ENCODE results near the gene KAT2A.

Gene KAT2A

GRCh38 chr17:42120770-42121769 is at the start of gene KAT2A:
Gene KAT2A, minus strand, starts transcription at chr17:42121367. Its CDS starts 63 bp downstream, at chr17:42121304.
- TF ChIP-seq TAF1 (IDR thresholded peaks at IDR 0.05; ENCODE audit: low read depth) (peak; percentile 66; the same call in 1 of the 2 replicates), YY1 (IDR thresholded peaks at IDR 0.05; ENCODE audit: low read depth) (peak; percentile 79; the same call in 1 of the 2 replicates), NFIC (IDR thresholded peaks at IDR 0.05) (no peak), RAD21 (IDR thresholded peaks at IDR 0.05; ENCODE audit: low read depth) (no peak), EGR1 (IDR thresholded peaks at IDR 0.05) (0 out of 2 replicates have a peak, but pooled peaks have one; percentile 18), TEAD4 (IDR thresholded peaks at IDR 0.05) (0 out of 2 replicates have a peak, but pooled peaks have one; percentile 10), FOXM1 (IDR thresholded peaks at IDR 0.05; ENCODE audit: borderline replicate concordance, low read depth) (no peak), MAX (IDR thresholded peaks at IDR 0.05) (peak; percentile 90)

GRCh38 chr17:42169351-42169750 is 48.2 kb upstream of the KAT2A start:
- TF ChIP-seq YY1 (IDR thresholded peaks at IDR 0.05; ENCODE audit: low read depth): no peak
- no peak for TF ChIP-seq USF1 (IDR thresholded peaks at IDR 0.05)
- TF ChIP-seq CREB1 (IDR thresholded peaks at IDR 0.05; ENCODE audit: low read depth): no peak
- TF ChIP-seq FOXM1 (IDR thresholded peaks at IDR 0.05; ENCODE audit: borderline replicate concordance, low read depth): no peak
- TF ChIP-seq ZBTB7A (IDR thresholded peaks at IDR 0.05; ENCODE audit: low read depth): no peak
- no peak for TF ChIP-seq CEBPB (IDR thresholded peaks at IDR 0.05)
- TF ChIP-seq TCF12 (IDR thresholded peaks at IDR 0.05; ENCODE audit: low read depth): no peak
- TF ChIP-seq REST (IDR thresholded peaks at IDR 0.05; ENCODE audit: low read depth): no peak
- no peak for TF ChIP-seq NFIC (IDR thresholded peaks at IDR 0.05)
- TF ChIP-seq TAF1 (IDR thresholded peaks at IDR 0.05; ENCODE audit: low read depth): no peak
- no peak for TF ChIP-seq EGR1 (IDR thresholded peaks at IDR 0.05)
- no peak for TF ChIP-seq RAD21 (IDR thresholded peaks at IDR 0.05; ENCODE audit: low read depth)
- no peak for TF ChIP-seq MAX (IDR thresholded peaks at IDR 0.05)
- no peak for TF ChIP-seq TEAD4 (IDR thresholded peaks at IDR 0.05)
- no peak for TF ChIP-seq EP300 (IDR thresholded peaks at IDR 0.05; ENCODE audit: borderline replicate concordance)

GRCh38 chr17:42167807-42168206 is 46.6 kb upstream of the KAT2A start:
- TF ChIP-seq ZBTB7A (IDR thresholded peaks at IDR 0.05; ENCODE audit: low read depth) (no peak), CREB1 (IDR thresholded peaks at IDR 0.05; ENCODE audit: low read depth) (no peak), CEBPB (IDR thresholded peaks at IDR 0.05) (no peak), EGR1 (IDR thresholded peaks at IDR 0.05) (no peak)

GRCh38 chr17:42166196-42166763 is 45.1 kb upstream of the KAT2A start:
- no peak for TF ChIP-seq TAF1 (IDR thresholded peaks at IDR 0.05; ENCODE audit: low read depth)
- TF ChIP-seq YY1 (IDR thresholded peaks at IDR 0.05; ENCODE audit: low read depth): no peak
- TF ChIP-seq RAD21 (IDR thresholded peaks at IDR 0.05; ENCODE audit: low read depth): no peak
- no peak for TF ChIP-seq FOXM1 (IDR thresholded peaks at IDR 0.05; ENCODE audit: borderline replicate concordance, low read depth)
- no peak for TF ChIP-seq EGR1 (IDR thresholded peaks at IDR 0.05)
- no peak for TF ChIP-seq USF1 (IDR thresholded peaks at IDR 0.05)
- no peak for TF ChIP-seq CEBPB (IDR thresholded peaks at IDR 0.05)
- no peak for TF ChIP-seq NFIC (IDR thresholded peaks at IDR 0.05)
- no peak for TF ChIP-seq REST (IDR thresholded peaks at IDR 0.05; ENCODE audit: low read depth)
- TF ChIP-seq EP300 (IDR thresholded peaks at IDR 0.05; ENCODE audit: borderline replicate concordance): no peak
- no peak for TF ChIP-seq CREB1 (IDR thresholded peaks at IDR 0.05; ENCODE audit: low read depth)
- no peak for TF ChIP-seq ZBTB7A (IDR thresholded peaks at IDR 0.05; ENCODE audit: low read depth)
- TF ChIP-seq TEAD4 (IDR thresholded peaks at IDR 0.05): no peak
- TF ChIP-seq MAX (IDR thresholded peaks at IDR 0.05): no peak
- no peak for TF ChIP-seq TCF12 (IDR thresholded peaks at IDR 0.05; ENCODE audit: low read depth)

GRCh38 chr17:42165751-42166150 is 44.6 kb upstream of the KAT2A start:
- TF ChIP-seq TAF1 (IDR thresholded peaks at IDR 0.05; ENCODE audit: low read depth): no peak
- TF ChIP-seq YY1 (IDR thresholded peaks at IDR 0.05; ENCODE audit: low read depth): no peak
- no peak for TF ChIP-seq CEBPB (IDR thresholded peaks at IDR 0.05)
- TF ChIP-seq RAD21 (IDR thresholded peaks at IDR 0.05; ENCODE audit: low read depth): no peak
- no peak for TF ChIP-seq CREB1 (IDR thresholded peaks at IDR 0.05; ENCODE audit: low read depth)
- no peak for TF ChIP-seq EP300 (IDR thresholded peaks at IDR 0.05; ENCODE audit: borderline replicate concordance)
- TF ChIP-seq USF1 (IDR thresholded peaks at IDR 0.05): no peak
